ENCODE results near the gene TMEM178B.

The TMEM178B gene

GRCh38 chr7:141456711-141457110 is 382.8 kb downstream of the TMEM178B start:
- in situ Hi-C loops (cut with MboI; ENCODE audit: low sequenced_read_pairs) = no loop called here

- in situ Hi-C loops (cut with MboI; ENCODE audit: low sequenced_read_pairs) = no loop called here
Observed at GRCh38 chr7:141460781-141461715, 387.2 kb downstream of the TMEM178B start.

GRCh38 chr7:141461924-141462323 is 388.1 kb downstream of the TMEM178B start:
- in situ Hi-C loops (cut with MboI; ENCODE audit: low sequenced_read_pairs) = no loop called here

GRCh38 chr7:141462958-141463357 is 389.1 kb downstream of the TMEM178B start:
- in situ Hi-C loops (cut with MboI; ENCODE audit: low sequenced_read_pairs) = no loop called here

- in situ Hi-C loops (cut with MboI; ENCODE audit: low sequenced_read_pairs) = no loop called here
Observed at GRCh38 chr7:141463986-141464385, 390.1 kb downstream of the TMEM178B start.

GRCh38 chr7:141464551-141464950 is 390.7 kb downstream of the TMEM178B start:
- in situ Hi-C loops (cut with MboI; ENCODE audit: low sequenced_read_pairs) = no loop called here

- in situ Hi-C loops (cut with MboI; ENCODE audit: low sequenced_read_pairs) = no loop called here
Observed at GRCh38 chr7:141466151-141466904, 392.5 kb downstream of the TMEM178B start.

GRCh38 chr7:141468341-141468740 is 394.5 kb downstream of the TMEM178B start:
- in situ Hi-C loops (cut with MboI; ENCODE audit: low sequenced_read_pairs) = no loop called here

- in situ Hi-C loops (cut with MboI; ENCODE audit: low sequenced_read_pairs) = no loop called here
Observed at GRCh38 chr7:141475679-141476078, 401.8 kb downstream of the TMEM178B start.

- in situ Hi-C loops (cut with MboI; ENCODE audit: low sequenced_read_pairs) = no loop called here
Observed at GRCh38 chr7:141477865-141478264, 404.0 kb downstream of the TMEM178B start.

GRCh38 chr7:141478845-141479244 is 405.0 kb downstream of the TMEM178B start:
- in situ Hi-C loops (cut with MboI; ENCODE audit: low sequenced_read_pairs) = no loop called here

GRCh38 chr7:141480953-141481352 is 407.1 kb downstream of the TMEM178B start:
- in situ Hi-C loops (cut with MboI; ENCODE audit: low sequenced_read_pairs) = no loop called here

- in situ Hi-C loops (cut with MboI; ENCODE audit: low sequenced_read_pairs) = no loop called here
Observed at GRCh38 chr7:141481971-141482370, 408.1 kb downstream of the TMEM178B start.

GRCh38 chr7:141483044-141483443 is 409.2 kb downstream of the TMEM178B start:
- in situ Hi-C loops (cut with MboI; ENCODE audit: low sequenced_read_pairs) = no loop called here

GRCh38 chr7:141484907-141485306 is 411.0 kb downstream of the TMEM178B start:
- in situ Hi-C loops (cut with MboI; ENCODE audit: low sequenced_read_pairs) = no loop called here

- in situ Hi-C loops (cut with MboI; ENCODE audit: low sequenced_read_pairs) = no loop called here
Observed at GRCh38 chr7:141486959-141487358, 413.1 kb downstream of the TMEM178B start.

- in situ Hi-C loops (cut with MboI; ENCODE audit: low sequenced_read_pairs) = no loop called here
Observed at GRCh38 chr7:141490474-141490873, 416.6 kb downstream of the TMEM178B start.

- in situ Hi-C loops (cut with MboI; ENCODE audit: low sequenced_read_pairs) = no loop called here
Observed at GRCh38 chr7:141495057-141495456, 421.2 kb downstream of the TMEM178B start.

- in situ Hi-C loops (cut with MboI; ENCODE audit: low sequenced_read_pairs) = no loop called here
Observed at GRCh38 chr7:141497391-141497790, 423.5 kb downstream of the TMEM178B start.

GRCh38 chr7:141500608-141501007 is 426.7 kb downstream of the TMEM178B start:
- in situ Hi-C loops (cut with MboI; ENCODE audit: low sequenced_read_pairs) = no loop called here

- in situ Hi-C loops (cut with MboI; ENCODE audit: low sequenced_read_pairs) = no loop called here
Observed at GRCh38 chr7:141501451-141501850, 427.6 kb downstream of the TMEM178B start.

- in situ Hi-C loops (cut with MboI; ENCODE audit: low sequenced_read_pairs) = no loop called here
Observed at GRCh38 chr7:141511316-141511675, 437.4 kb downstream of the TMEM178B start.
